GM12892 (cell line): ENCODE results near the gene COTL1.

ENCODE experiments used
- POLR2A ChIP-seq: IDR thresholded peaks from 2 replicates; pipeline ENCODE4 v1.6.1; 2011; ENCODE audit warnings: low read depth, low read length, control low read depth
- POLR2AphosphoS5 ChIP-seq: IDR thresholded peaks from 2 replicates; pipeline ENCODE4 v1.6.1; 2011; ENCODE audit warnings: low read depth, low read length, control low read depth

- TF ChIP-seq POLR2A (no peak; the same call in 1 of the 2 replicates), POLR2AphosphoS5 (no peak)
These were observed 14.6 kb downstream of the COTL1 start for GRCh38 chr16:84603140-84603816.
